ENCODE results near the gene AGMO.

Gene AGMO

GRCh38 chr7:15228831-15229230 lies 333.0 kb downstream of the AGMO start:
- no peak for DNase-seq (ENCODE audit: low read depth in 2 of 2)

- no peak for DNase-seq (ENCODE audit: low read depth in 2 of 2)
These were observed 335.8 kb downstream of the AGMO start for GRCh38 chr7:15225981-15226380.

DNA sequence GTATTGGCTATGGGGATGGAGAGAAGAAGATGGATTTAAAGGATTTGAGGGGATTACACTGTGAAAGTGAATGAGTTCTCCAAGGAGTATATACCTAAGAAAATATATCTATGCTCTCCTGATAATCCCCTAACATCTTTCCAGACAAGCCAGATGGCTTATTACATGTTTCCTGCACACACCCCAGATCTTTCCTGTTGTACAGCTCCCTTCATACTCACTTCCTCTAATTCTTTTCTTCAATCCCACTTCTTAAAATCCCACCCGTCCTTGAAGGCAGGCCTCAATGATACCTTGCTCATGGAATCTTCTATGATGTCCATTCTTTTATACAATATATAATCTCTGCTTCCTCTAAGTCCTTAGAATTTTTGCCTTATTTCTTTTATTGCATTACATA lies 342.1 kb downstream of the AGMO start:
- DNase-seq (ENCODE audit: low read depth in 2 of 2) = no peak

DNA sequence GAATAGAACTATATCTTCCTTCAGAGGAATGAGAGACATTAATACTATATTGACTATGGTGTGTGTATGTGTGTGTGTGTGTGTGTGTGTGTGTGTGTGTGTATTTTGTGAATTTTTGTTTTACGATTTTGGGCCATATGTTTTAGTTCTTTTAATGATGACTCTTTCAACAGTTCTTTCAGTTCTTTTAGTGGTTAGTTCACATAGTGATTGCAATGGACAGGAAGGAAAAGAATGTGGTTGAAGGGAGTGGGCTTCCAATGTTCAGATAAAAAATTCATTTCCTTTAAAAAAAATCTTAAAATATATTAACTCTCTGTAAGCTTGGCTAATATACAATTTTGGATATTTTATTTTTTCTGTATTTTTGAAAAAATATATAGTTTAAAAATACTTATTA lies 343.6 kb downstream of the AGMO start:
- DNase-seq (ENCODE audit: low read depth in 2 of 2) = no peak

GRCh38 chr7:15215616-15216015 lies 346.2 kb downstream of the AGMO start:
- no peak for DNase-seq (ENCODE audit: low read depth in 2 of 2)

DNA sequence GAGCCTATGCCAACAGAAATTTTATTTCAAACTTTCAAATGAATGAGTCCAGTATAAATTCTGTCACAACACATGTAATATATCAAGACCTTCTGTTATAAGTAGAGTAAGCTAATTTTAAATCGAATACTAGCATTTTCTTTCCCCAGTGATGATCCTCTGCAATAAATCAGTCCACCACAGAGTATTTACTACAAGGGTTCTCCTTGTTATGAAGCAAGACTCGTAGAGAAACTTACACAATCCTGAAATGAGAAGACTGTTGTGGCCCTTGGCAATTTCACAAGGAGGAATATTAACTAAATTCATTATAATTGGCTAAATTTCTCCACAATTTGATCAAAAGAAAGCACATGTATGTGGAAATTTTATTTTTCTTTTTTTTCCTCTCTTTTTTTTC lies 346.8 kb downstream of the AGMO start:
- no peak for DNase-seq (ENCODE audit: low read depth in 2 of 2)

DNA sequence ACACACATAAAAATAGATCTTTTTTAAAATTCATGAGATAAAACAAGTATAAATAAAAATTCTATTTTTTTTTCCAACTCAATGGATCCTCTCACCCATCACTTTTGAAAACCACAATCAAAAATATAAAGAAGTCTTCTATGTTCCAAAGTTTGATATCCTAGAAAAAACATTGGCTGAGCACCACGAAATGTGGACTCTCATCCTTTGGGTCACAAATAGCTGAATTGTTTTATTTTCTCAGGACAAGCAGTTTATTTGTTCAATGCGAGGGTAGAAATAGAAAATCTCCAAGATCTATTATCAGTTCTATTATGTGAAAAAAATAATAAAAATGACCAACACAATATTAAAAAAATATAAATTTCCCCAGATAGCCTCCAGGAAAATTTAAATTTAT lies 348.7 kb downstream of the AGMO start:
- DNase-seq (ENCODE audit: low read depth in 2 of 2) = no peak

DNA sequence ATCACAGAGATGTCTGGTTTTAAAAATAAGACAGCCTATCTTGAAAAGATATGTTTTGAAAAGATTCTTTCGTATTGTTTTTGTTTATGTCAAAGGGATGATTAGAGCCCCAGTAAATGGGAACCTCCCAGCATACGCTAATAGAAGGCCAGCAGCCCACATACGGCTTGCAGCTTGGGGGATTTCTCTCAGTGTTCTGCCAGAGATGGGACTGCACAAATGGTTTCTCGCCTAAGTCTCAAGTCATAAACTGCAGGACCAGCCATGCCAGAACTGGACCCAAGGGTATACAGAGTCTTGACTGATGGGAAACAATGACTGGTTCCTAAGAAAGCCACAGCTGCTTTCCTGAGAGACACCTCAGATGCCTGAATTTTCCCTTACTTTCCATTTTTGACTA lies 352.4 kb downstream of the AGMO start:
- DNase-seq (ENCODE audit: low read depth in 2 of 2) = no peak

DNA sequence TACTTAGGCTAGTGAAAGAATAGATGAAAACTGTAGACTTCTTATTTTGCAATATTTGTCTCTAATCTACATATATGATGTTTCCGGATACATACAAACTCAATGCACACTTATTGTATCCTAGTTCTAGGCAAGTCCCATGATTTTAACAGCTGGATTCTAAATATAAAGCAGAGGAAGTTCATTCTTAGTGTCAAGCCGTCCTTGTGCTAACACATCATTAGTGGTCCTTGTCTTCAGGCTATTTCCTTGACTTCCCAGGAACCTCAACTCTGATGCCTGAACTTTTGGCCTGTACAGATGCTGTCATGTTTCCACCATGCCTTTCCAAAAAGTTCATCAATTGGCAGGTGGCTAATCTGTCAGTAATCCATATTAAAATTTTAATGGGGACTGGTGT lies 357.4 kb downstream of the AGMO start:
- no peak for DNase-seq (ENCODE audit: low read depth in 2 of 2)

- DNase-seq (ENCODE audit: low read depth in 2 of 2) = no peak
These were observed 362.3 kb downstream of the AGMO start for GRCh38 chr7:15199482-15199881.

DNA sequence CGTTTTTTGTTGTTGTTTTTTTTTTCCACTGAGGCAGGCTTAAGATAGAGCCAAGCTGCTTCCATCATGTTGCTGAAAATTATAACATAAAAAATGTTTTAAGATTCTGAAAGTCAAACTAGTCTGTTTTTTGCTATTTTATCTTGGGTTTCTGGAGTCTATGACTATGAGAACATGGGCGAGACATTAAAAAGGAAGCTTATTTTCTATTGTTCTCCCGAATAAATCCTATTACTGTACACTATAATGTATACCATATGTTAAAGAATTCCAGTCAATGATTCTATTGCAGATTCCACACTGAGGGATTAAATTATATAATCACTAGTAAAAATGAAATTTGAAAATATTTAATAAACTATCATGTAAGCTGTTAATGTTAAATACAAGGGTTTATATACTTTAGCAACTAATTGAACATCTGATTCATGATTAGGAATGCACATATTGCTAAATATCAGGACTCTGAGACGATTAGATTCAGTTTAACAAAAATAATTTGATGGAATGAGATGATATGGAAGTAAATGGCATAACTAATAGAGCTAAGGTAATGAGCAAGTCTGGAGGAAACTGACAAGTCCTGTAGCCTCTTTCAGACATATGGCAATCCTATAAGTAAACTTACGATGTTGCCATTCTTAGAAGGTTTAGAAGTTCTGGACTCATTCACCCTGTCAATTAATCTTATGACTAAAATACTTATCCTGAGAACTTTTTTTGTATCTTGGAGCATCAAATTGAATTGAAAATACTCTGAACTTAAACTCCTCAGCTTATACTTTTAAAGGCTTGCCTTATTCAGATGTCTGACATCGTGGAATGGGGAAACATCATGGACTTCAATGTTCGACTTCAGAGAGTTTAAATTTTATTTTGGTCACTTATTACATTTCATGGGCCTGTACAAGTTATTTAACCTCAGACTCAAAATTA lies 364.5 kb downstream of the AGMO start:
- DNase-seq (ENCODE audit: low read depth in 2 of 2) = no peak

DNA sequence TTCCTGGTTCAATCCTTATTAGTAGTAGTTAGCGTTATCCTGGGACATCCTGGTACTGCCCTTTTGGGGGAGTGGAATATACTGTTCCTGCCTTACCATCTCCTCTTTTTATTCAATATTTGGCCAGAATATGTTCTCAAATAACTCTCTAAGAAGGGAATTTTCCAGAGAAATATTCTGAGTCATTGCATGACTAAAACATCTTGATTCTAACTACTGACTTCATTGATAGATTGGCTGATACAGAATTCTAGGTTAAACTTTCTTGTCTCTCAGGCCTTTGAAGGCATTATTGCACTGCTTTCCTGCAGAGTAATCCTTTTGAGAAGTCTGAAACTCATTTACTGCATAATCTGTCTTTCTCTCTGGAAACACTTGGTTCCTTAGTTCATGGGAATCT lies 383.8 kb downstream of the AGMO start:
- DNase-seq (ENCODE audit: low read depth in 2 of 2) = no peak

DNA sequence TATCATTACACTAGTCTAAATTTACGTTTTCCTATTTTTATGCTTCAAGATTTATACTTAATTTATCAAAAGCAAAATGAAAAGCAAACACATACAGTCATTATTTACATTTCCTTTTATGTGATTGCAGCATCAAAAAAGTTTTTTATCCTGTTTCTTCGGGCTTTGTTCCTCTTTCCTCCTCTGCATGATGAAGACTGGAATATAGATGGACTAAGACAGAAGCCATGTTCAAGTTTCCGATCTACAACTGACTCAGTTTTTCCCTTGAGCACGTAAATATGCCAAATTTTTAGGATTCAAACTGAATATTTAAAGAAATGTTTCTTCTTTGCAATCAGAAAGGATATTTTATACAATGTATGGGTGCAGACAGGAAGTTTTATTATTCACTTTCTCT lies 385.7 kb downstream of the AGMO start:
- no peak for DNase-seq (ENCODE audit: low read depth in 2 of 2)

- no peak for DNase-seq (ENCODE audit: low read depth in 2 of 2)
These were observed 386.7 kb downstream of the AGMO start for GRCh38 chr7:15175152-15175551.

DNA sequence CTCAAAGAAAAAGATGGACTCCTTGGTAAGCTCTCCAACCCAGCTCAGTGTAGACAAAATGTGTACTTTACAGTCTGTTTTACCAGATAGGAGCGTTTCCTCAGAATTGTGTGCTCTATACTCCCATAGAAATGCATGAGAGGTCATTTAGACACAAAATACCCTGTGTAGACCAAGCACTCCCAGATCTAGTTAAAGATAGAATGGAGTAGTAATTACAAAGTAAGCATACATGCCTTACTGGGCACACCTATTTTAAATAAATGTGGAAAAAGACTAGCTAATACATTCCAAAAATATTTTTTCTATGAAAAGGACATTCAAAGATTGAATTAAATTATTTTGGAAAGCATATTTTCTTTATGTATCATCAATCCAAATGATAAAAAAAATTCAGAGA lies 387.3 kb downstream of the AGMO start:
- no peak for DNase-seq (ENCODE audit: low read depth in 2 of 2)

DNA sequence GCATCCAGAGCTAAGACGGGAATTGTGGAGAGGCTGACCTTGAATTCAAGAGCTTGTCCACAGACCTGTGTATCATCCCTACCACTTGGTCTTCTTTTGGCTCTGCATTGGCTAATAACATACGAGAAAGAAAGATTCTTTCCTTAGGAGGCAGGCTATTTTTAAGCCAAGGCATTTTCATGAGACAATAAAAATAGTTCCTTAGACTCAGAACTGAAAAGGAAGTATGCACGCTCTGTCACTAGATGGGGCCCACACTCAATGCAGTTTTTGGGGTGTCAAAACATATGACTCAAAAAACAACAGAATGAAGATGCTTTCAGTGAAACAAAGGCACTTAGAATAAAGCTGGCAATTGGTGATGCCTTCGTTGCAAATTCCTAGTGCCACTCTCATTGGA lies 393.3 kb downstream of the AGMO start:
- no peak for DNase-seq (ENCODE audit: low read depth in 2 of 2)

GRCh38 chr7:15167912-15168311 lies 393.9 kb downstream of the AGMO start:
- no peak for DNase-seq (ENCODE audit: low read depth in 2 of 2)

GRCh38 chr7:15166620-15167019 lies 395.2 kb downstream of the AGMO start:
- DNase-seq (ENCODE audit: low read depth in 2 of 2) = no peak

DNA sequence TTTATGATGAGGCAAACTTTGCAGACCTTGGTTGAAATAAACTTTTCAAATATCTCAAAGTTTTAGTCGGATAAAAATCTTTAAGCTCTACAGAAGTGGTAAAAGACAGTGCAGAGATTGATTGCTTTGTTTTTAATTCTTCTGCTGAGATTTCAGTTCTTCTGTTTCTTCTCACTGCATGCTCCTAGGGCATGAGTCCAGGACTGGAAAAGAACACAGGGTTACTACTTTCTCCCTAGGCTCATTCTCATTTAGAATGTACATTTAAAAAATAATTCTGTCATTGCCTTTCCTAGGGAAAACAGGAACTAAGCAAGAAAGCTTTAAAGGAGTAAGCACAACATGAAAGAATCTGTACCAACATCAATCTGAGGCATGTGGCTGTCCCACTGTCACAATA lies 402.6 kb downstream of the AGMO start:
- no peak for DNase-seq (ENCODE audit: low read depth in 2 of 2)

GRCh38 chr7:15158141-15158810 lies 403.5 kb downstream of the AGMO start:
- DNase-seq (ENCODE audit: low read depth in 2 of 2) = no peak

All from activated CD4-positive, alpha-beta T cell treated with anti-CD3 and anti-CD28 coated beads for 24 hours (primary cell).